Measurements from ENCODE around the gene COIL.

GRCh38 chr17:56930739-56931337 lies 30.0 kb downstream of the COIL start:
- TF ChIP-seq CTCF (conservative IDR thresholded peaks at IDR 0.05; ENCODE audit: low read depth, low read length): no peak
- no peak for TF ChIP-seq EZH2phosphoT487 (IDR thresholded peaks at IDR 0.05; ENCODE audit: borderline replicate concordance, low read length)

Data from PC-3 (cell line).